ENCODE results near the gene CLIC3. TPM values are rescaled to one million over a fixed set of nuclear protein-coding genes. Genes with fewer than 3 reads are reported as not detected.
"Not testable (repeated sequence)": the region's sequence is repeated elsewhere in the genome, so short reads cannot be mapped to it uniquely, and the experiment has no call there.

The CLIC3 gene
- total RNA-seq, 1 donor: 3.4 TPM

GRCh38 chr9:137034709-137035506 lies 38.5 kb upstream of the CLIC3 start:
- H3K27me3 ChIP-seq (ENCODE audit: insufficient read depth, low read length): no peaks in the 10 kb centered on the region
- peaks cover 59% of the 10 kb centered on the region for H3K4me1 ChIP-seq (ENCODE audit: insufficient read depth, low read length)
- no peaks in the 10 kb centered on the region for H3K9me3 ChIP-seq (ENCODE audit: low read depth, low read length)
- peak overlapping the region; percentile 15 for H3K4me3 ChIP-seq (ENCODE audit: low read length)

- Histone ChIP-seq H3K4me1 (ENCODE audit: insufficient read depth, low read length) (peaks cover 66% of the 10 kb centered on the region), H3K27me3 (ENCODE audit: insufficient read depth, low read length) (no peaks in the 10 kb centered on the region), H3K9me3 (ENCODE audit: low read depth, low read length) (no peaks in the 10 kb centered on the region), H3K4me3 (ENCODE audit: low read length) (peak overlapping the region; percentile 43)
Measured at GRCh38 chr9:137034039-137034708, 37.8 kb upstream of the CLIC3 start.

DNA sequence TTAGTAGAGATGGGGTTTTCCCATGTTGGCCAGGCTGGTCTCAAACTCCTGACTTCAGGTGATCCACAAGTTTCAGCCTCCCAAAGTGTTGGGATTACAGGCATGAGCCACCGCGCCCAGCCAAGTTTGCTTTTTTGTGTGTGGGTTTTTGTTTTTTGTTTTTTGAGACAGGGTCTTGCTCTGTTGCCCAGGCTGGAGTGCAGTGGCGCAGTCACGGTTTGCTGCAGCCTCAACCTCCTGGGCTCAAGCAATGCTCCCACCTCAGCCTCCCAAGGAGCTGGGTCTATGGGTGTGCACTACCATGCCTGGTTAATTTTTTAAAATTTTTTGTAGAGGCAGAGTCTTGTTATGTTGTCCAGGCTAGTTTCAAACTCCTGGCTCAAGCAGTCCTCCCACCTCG lies 37.1 kb upstream of the CLIC3 start:
- Histone ChIP-seq H3K4me3 (ENCODE audit: low read length) (peak overlapping the region; percentile 43), H3K4me1 (ENCODE audit: insufficient read depth, low read length) (peaks cover 73% of the 10 kb centered on the region)
- not testable (repeated sequence) for H3K9me3 ChIP-seq (ENCODE audit: low read depth, low read length); H3K27me3 ChIP-seq (ENCODE audit: insufficient read depth, low read length)

GRCh38 chr9:137032858-137033257 lies 36.5 kb upstream of the CLIC3 start:
- no peaks in the 10 kb centered on the region for H3K9me3 ChIP-seq (ENCODE audit: low read depth, low read length)
- H3K4me1 ChIP-seq (ENCODE audit: insufficient read depth, low read length): peaks cover 75% of the 10 kb centered on the region
- no peaks in the 10 kb centered on the region for H3K27me3 ChIP-seq (ENCODE audit: insufficient read depth, low read length)
- H3K4me3 ChIP-seq (ENCODE audit: low read length): peak overlapping the region; percentile 43

DNA sequence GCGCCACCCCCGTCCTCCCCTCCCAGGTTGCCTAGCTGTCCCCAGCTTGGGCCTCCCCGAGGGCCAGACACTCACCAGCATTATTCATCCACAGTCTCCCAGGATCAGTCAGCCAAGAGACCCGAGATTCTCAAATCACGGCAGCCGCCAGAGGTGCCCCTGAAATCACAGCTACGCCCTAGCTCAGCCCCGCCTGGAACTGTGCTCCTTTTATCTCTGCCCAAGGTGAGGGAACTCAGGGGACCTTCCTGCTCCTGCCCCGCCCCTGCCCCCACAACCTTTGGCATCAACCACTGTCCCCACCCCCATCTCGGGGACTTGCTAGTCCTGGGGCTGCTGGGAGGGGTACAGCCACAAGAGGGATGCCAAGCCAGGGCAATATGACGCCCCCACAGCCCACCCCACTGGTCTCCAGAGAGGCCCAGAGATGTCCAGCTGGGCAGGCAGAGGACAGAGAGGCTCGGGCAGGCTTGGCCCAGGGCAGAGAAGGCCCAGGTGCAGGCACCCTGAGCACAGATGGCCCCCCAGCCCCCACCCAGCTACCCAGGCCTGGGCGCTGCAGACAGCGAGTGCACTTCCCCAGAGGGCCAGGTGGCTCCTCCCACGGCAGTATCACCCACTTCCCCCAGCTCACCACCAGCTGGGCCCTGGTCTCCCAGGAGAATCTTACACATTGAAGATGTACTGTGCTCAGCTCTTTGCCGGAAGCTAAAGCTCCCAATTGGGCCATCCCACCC lies 35.7 kb upstream of the CLIC3 start, which contains the start of gene FUT7:
Gene FUT7, minus strand, starts transcription at position 185 of the 737 bp plus-strand sequence. Its CDS starts 97 bp downstream, at position 88.
- H3K9me3 ChIP-seq (ENCODE audit: low read depth, low read length): no peaks in the 10 kb centered on the region
- H3K4me1 ChIP-seq (ENCODE audit: insufficient read depth, low read length): peaks cover 81% of the 10 kb centered on the region
- no peaks in the 10 kb centered on the region for H3K27me3 ChIP-seq (ENCODE audit: insufficient read depth, low read length)
- H3K4me3 ChIP-seq (ENCODE audit: low read length): peak within 1 kb of the TSS; percentile 43

- no peaks in the 10 kb centered on the region for H3K9me3 ChIP-seq (ENCODE audit: low read depth, low read length)
Measured at GRCh38 chr9:137030538-137031527, 34.5 kb upstream of the CLIC3 start.

GRCh38 chr9:137030006-137030405 lies 33.6 kb upstream of the CLIC3 start:
- H3K27me3 ChIP-seq (ENCODE audit: insufficient read depth, low read length): no peaks in the 10 kb centered on the region

More at GRCh38 chr9:137030538-137031527, 34.5 kb upstream of the CLIC3 start:
- peaks cover 84% of the 10 kb centered on the region for H3K4me1 ChIP-seq (ENCODE audit: insufficient read depth, low read length)
- peak overlapping the region; percentile 43 for H3K4me3 ChIP-seq (ENCODE audit: low read length)
- no peaks in the 10 kb centered on the region for H3K27me3 ChIP-seq (ENCODE audit: insufficient read depth, low read length)

DNA sequence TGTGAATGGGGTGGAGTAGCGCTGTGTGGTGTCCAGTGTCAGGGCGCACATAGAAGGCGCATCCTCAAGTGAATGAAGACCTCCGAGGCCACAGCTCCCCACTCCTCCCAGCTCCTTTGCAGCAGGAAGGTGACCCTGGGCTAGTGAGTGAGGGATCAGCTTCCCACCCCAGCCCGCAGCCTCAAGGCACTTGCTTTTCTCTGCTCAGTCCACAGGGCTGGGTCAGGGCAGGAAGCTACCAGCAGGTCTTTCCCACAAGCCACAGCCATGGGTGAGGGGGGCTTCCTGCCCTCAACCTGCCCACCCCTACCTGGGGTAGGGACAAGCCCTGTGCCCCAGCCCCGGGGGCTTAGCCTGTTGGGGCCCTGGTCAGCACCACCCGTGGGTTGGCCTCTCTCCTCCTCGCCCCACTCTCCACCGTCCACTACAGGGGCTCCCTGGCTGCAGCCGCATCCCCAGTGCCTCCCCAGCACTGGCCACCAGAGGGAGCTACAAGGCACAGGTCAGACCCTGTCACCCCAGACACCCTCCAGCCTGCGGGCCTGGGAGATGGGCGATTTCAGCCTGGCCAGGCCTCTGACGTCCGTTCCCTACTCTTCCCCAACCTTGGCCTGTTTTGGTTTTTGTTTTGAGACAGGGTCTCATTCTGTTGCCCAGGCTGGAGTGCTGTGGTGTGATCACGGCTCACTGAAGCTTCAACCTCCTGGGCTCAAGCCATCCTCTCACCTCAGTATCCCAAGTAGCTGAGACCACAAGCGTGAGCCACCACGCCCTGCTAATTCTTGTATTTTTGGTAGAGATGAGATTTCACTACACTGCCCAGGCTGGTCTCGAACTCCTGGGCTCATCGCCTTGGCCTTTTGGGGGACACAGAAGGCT lies 32.9 kb upstream of the CLIC3 start:
- H3K4me3 ChIP-seq (ENCODE audit: low read length): peak overlapping the region; percentile 43
- peaks cover 69% of the 10 kb centered on the region for H3K4me1 ChIP-seq (ENCODE audit: insufficient read depth, low read length)
- H3K27me3 ChIP-seq (ENCODE audit: insufficient read depth, low read length): no peaks in the 10 kb centered on the region
- H3K9me3 ChIP-seq (ENCODE audit: low read depth, low read length): no peaks in the 10 kb centered on the region

More at GRCh38 chr9:137030006-137030405, 33.6 kb upstream of the CLIC3 start:
- no peaks in the 10 kb centered on the region for H3K9me3 ChIP-seq (ENCODE audit: low read depth, low read length)
- peak overlapping the region; percentile 43 for H3K4me3 ChIP-seq (ENCODE audit: low read length)
- peaks cover 76% of the 10 kb centered on the region for H3K4me1 ChIP-seq (ENCODE audit: insufficient read depth, low read length)

GRCh38 chr9:137028263-137029057 lies 32.1 kb upstream of the CLIC3 start:
- Histone ChIP-seq H3K4me3 (ENCODE audit: low read length) (peak overlapping the region; percentile 43), H3K9me3 (ENCODE audit: low read depth, low read length) (no peaks in the 10 kb centered on the region)

GRCh38 chr9:137027369-137028262 lies 31.2 kb upstream of the CLIC3 start, which contains the start of gene ABCA2:
ABCA2 (minus strand) TSS chr9:137028237; CDS start chr9:137028140, 97 bp downstream.
- peaks cover 54% of the 10 kb centered on the region for H3K4me1 ChIP-seq (ENCODE audit: insufficient read depth, low read length)
- H3K27me3 ChIP-seq (ENCODE audit: insufficient read depth, low read length): no peaks in the 10 kb centered on the region
- H3K9me3 ChIP-seq (ENCODE audit: low read depth, low read length): no peaks in the 10 kb centered on the region
- peak within 1 kb of the TSS; percentile 43 for H3K4me3 ChIP-seq (ENCODE audit: low read length)

More at GRCh38 chr9:137028263-137029057, 32.1 kb upstream of the CLIC3 start:
- H3K4me1 ChIP-seq (ENCODE audit: insufficient read depth, low read length): peaks cover 63% of the 10 kb centered on the region
- no peaks in the 10 kb centered on the region for H3K27me3 ChIP-seq (ENCODE audit: insufficient read depth, low read length)

DNA sequence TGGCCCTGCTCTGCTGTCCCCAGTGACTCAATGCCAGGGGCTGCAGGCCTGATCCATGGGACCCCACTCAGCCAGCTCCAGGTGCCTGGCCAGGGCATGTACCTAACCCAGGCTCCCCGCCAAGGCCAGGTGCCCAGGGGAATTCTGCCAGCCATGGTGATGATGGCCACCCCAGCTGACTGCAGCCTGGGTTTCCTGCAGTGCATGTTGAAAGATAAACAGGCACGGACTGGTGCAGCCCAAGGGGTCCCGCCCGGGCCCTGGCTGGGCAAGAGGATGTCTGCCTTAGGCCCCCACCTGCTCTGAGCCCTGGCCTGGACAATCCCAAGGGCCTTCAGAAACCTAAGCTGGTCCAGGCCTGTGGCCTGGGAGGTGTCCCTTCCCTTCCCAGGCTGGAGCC lies 30.5 kb upstream of the CLIC3 start:
- H3K4me3 ChIP-seq (ENCODE audit: low read length): no peak overlapping the region
- H3K4me1 ChIP-seq (ENCODE audit: insufficient read depth, low read length): peaks cover 47% of the 10 kb centered on the region
- no peaks in the 10 kb centered on the region for H3K9me3 ChIP-seq (ENCODE audit: low read depth, low read length)
- no peaks in the 10 kb centered on the region for H3K27me3 ChIP-seq (ENCODE audit: insufficient read depth, low read length)

DNA sequence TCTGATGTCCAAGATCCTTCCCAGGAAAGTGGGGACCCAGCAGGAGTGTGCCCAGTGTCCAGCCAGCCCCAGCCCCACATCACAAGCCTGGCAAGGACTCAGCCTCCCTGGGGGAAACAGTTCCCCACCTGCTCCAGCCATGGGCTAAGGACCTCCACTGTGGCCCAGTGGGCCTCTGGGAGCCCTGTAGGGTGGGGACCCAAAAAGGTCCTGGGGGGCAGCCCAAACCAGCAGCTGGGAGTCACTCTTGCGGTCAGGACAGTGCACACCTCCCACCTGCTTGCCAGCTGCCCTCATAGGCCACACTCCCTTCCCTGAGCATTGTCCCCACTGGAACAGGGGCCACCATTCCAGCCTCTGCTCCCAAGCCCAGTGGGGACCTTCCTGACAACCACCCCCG lies 30.0 kb upstream of the CLIC3 start:
- no peak overlapping the region for H3K4me3 ChIP-seq (ENCODE audit: low read length)
- H3K27me3 ChIP-seq (ENCODE audit: insufficient read depth, low read length): no peaks in the 10 kb centered on the region
- H3K4me1 ChIP-seq (ENCODE audit: insufficient read depth, low read length): peaks cover 42% of the 10 kb centered on the region
- H3K9me3 ChIP-seq (ENCODE audit: low read depth, low read length): no peaks in the 10 kb centered on the region
